ENCODE measurements around the gene HIVEP3.

DNA sequence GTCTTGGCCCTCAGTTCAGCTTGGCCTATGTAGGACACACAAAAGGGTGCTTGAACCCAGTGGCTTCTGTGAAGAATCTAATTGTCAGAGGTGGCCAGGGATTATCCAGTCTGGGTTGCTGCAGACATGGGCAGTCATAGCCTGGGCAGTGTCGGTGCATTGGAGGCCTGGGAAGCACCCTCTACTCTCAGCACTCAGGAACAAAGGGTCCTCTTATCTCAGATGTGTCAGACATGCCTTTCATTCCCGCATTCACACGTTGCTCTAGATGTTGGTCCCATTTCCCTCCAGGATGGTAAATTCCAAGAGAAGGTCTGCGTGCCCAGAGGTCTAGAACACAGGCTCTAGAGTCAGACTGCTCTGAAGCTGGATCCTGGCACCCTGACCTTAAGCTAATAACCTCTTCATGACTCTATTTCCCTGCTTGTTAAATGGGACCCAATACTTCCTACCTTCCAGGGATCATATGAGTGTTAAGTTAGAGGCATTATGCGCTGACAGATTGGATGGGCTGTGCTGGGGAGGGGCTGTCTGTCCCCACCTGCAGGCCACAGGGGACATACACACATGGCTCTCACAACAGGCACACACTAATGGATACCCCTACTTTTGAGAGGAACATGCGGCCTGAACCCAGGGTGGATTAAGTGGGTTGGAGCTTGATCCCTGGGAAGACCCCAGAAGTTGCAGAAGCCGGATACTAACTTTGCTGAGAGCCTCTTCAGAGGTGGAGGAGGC lies 417.8 kb downstream of the HIVEP3 start:
- TF ChIP-seq EZH2 (IDR thresholded peaks at IDR 0.05; ENCODE audit: low read length): no peak
- no peak for TF ChIP-seq CTCF (optimal IDR thresholded peaks at IDR 0.05 in 1 of 3, IDR thresholded peaks at IDR 0.05 in 1 of 3, conservative IDR thresholded peaks at IDR 0.05 in 1 of 3; ENCODE audit: extremely low read depth in 1 of 3, insufficient read depth in 2 of 3, low read length in 3 of 3)

Data from keratinocyte (primary cell).